HG02973 (cell line): ENCODE results near the gene CCL4L2.
A peak's percentile ranks its signal among the peaks of the same experiment; 100 is the strongest.
"Not testable (repeated sequence)": the region's sequence is repeated elsewhere in the genome, so short reads cannot be mapped to it uniquely, and the experiment has no call there.

Experiments
- ATAC-seq: cut with Tn5 transposase; IDR thresholded peaks from one replicate; pipeline ENCODE4 v1.9.1; 2021; ENCODE audit warnings: moderate library complexity; ENCODE audit not compliant: unreplicated experiment

Gene CCL4L2

DNA sequence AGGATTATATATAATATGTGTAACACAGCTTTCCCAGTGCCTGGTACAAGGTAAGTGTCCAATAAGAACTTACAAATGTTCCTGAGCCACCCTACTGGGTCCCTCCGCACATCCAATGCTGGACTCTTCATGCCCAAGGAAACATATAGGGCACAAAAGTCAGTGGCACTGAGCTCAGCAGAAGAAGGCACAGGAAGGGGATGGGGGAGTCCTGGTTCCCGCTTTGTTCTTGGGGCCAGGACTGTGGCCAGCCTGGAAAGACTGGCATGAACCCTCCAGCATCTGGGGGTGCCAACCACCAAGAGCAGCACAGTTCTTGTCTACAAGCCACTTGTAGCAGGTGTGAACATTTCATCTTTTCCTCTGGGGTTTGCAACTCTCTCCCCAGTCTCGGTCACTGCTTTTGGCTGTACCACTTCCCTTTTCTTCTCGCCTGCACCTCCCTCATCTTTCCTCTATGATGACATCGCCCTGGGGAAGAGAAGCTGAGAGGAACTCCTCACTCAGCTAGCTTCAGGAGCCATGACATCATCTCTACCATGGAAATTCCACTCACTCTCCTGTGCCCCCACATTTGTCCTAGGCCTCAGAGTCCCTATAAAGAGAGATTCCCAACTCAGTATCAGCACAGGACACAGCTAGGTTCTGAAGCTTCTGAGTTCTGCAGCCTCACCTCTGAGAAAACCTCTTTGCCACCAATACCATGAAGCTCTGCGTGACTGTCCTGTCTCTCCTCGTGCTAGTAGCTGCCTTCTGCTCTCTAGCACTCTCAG lies at the start of gene CCL4L2:
TSS of gene CCL4L2 (plus strand) at position 625 of the 773 bp plus-strand sequence.
- peak; percentile 47 for ATAC-seq

- not testable (repeated sequence) for ATAC-seq
These were observed 42.0 kb upstream of the CCL4L2 start for GRCh38 chr17:36168836-36169235.

DNA sequence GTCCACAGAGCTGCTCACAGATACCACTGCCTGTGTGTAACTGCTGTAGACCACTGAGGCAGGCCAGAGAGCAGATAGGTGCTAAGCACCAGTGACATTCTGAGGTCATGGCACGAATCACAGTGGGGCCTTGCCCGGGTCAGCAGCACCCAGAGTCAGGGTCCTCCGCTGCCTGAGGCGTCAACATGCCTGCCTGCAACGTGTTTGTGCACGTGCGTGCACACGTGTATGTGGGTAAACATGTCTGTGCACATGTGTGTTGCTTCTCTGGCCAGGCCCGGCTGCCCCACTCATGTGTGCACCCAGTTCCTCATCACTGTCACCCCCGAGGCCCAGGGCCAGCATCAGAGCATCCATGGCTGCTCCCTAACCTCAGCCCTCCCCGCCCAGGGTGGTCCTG lies 34.3 kb upstream of the CCL4L2 start, which contains the start of gene TBC1D3B:
TSS of gene TBC1D3B (minus strand) at position 101 of the 400 bp plus-strand sequence. CDS start 1,586 bp downstream, outside the sequence.
- not testable (repeated sequence) for ATAC-seq

- ATAC-seq, result not testable (repeated sequence)
These were observed 29.3 kb upstream of the CCL4L2 start for GRCh38 chr17:36181446-36182175.

GRCh38 chr17:36182176-36183000 lies 28.5 kb upstream of the CCL4L2 start:
- ATAC-seq, result no peak

GRCh38 chr17:36183001-36183971 lies 27.6 kb upstream of the CCL4L2 start:
- no peak for ATAC-seq

DNA sequence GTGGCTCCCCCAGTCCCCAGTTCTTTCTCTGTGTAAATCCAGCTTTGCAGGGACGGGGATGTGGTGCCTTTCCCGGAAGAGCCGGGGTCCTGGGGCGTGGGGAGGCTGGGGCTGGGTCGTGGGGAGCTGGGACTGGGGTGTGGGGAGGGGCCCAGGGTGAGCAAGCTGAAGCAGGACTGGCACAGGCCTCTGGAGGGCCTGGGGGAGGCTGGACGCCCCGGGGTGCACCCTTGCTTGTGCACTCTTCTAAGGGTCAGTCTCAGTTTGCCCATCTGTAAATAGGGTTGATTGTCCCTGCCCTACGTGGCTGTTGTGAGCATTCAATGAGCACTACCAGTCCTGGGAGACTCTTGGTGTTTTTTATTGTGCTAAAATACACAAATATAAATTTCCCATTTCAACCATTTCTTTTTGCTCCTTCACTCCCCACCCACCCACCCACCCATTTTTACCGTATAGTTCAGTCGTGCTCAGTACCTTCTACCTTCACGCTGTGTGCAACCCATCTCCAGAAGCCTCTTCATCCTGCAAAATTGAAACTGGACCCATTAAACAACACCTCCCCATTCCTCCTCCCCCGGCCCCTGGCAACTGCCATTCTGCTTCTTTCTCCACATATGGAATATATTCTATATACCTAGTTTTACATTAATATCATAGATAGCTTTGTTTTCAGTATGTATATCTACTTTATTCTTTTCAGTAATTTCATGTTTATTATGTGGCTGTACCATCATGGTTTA lies 26.7 kb upstream of the CCL4L2 start:
- ATAC-seq, result no peak

- ATAC-seq, result no peak
These were observed 25.4 kb upstream of the CCL4L2 start for GRCh38 chr17:36185416-36185815.

DNA sequence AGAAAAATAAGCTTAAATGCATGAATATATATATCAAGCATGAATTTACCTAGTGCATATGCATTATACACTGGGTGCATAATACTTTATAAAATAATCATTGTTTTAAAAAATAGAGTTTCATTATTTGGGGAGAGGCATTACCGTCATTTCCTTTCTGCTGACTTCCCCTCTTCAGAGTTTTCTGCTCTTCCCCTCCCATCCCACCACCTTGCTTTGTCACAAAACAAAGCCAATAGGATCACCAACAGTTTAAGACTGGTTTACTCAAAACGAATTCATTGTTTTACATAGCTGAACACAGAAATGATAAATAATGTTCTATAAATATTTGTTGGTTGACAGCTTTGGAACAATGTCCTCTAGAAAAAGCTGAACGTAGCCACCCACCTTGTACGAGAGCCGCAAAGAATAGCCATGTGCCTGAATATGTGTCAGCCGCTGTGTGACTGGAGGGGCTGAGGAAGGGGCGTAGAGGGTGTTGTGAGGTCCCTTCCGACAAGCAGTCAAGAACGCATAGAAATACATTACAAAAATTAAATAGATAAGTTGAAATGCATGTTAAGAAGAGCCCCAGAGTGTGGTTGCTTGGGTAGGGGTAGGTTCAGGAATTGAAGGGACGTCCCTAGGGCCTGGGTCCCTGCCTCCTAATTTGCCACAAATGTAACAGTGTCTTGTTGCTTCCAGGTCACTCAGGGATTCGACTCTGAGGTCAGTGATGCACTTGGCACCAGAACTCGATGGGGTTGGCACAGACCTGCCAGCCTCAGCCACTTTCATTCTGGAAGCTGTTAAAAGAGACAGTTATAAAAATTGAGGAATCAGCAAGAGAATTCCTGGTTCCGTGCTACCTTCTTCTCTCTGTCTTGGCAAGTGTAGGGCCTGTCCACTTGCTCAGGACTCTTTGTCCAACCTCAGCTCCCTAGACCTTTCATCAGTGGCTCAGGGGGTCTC lies 23.8 kb upstream of the CCL4L2 start:
- ATAC-seq, result not testable (repeated sequence)

GRCh38 chr17:36187943-36188665 lies 22.8 kb upstream of the CCL4L2 start:
- ATAC-seq, result not testable (repeated sequence)

- ATAC-seq, result peak; percentile 58
These were observed 22.0 kb upstream of the CCL4L2 start for GRCh38 chr17:36188891-36189306.

- not testable (repeated sequence) for ATAC-seq
These were observed 20.9 kb upstream of the CCL4L2 start for GRCh38 chr17:36189993-36190392.

DNA sequence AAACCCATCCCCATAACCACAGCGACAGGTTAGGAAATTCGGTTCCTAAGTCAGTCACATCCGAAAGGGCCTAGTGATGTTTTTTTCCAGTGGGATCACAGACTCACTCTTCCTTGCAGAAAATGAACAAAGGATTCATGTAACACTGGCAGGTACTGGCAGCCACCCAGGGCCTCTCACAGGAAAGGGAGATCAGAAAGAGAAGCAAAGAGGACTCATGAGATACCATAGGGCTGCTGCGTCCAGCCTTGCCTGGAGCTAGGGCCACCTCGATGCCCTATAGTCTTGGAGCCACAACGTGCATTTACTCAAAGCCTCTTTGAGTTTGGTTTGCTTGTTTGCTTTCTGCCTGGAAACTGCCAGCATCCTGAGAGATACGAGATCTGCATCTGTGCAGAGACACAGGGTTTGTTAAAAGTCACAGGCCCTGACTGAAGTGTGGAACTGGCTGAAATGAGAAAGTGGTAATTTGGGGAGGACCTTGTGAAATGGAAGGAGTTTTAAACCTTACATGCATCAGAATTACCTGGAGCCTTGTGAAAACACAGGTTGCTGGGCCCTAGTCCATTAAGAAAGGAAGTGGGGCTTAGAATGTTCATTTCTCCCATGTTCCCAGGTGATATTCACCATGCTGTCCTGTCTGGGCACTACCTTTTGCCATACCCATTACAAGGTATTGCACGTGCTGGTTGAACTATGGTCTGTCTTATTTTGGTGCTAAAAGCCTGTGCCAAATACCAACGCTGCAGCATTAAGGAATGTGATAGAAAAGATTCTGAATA lies 20.1 kb upstream of the CCL4L2 start:
- ATAC-seq, result not testable (repeated sequence)

DNA sequence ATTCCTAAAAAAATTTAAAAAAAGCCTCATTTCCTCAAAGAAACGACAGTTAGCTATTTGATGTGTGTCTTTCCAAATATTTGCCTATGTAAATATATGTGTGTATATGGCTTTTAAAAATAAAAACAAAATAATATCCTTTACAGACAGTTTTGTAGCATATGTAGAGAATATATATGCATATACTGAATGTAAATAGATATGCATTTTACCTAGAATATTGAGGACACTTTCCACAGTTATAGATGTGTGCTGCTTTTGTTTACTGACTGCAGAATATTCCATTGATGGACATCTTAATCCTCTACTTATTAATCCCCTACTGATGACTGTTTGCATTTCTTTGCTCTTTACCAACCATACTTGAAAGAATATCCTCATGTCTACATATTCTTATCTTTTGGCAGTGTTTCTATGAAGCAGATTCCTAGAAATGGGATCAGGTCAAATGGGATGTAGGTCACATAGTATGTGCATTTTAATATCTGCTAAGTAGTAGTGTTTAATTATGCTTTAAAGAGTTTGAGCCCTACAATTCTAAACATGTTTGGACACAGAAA lies 17.6 kb upstream of the CCL4L2 start:
- no peak for ATAC-seq

- ATAC-seq, result not testable (repeated sequence)
These were observed 16.6 kb upstream of the CCL4L2 start for GRCh38 chr17:36194147-36194831.
